ENCODE data around the gene GHDC.

DNA sequence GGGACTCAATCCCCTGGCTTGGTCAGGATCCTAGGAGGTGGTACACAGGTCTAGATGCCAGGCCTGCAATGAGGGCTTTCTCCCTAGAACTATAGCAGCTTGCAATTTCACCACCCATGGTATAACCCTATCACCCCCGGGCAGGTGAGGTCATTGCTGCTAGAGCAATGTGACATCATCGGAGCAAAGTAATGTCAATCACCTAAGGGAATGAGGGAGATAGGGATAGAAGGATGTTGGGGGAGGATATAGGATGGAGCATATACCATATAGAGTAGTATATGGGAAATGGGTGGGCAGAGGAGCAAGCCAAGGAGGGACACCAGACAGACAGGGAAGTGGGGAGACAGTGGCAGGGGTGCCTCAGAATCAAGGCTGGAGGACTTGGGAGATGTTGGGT, 16.6 kb downstream of the GHDC start:
- TF ChIP-seq EZH2phosphoT487 (IDR thresholded peaks at IDR 0.05; ENCODE audit: insufficient read depth, low read depth) (no peak), EZH2 (IDR thresholded peaks at IDR 0.05; ENCODE audit: insufficient read depth, poor library complexity, severe bottlenecking) (no peak)
